ENCODE data around the gene THRAP3. TPM values are rescaled to one million over a fixed set of nuclear protein-coding genes. Genes with fewer than 3 reads are reported as not detected.

THRAP3 gene
- total RNA-seq, 2 donors from 2014 or later, result 145 to 165 TPM

GRCh38 chr1:36303650-36304360 is 79.6 kb downstream of the THRAP3 start:
- Histone ChIP-seq H3K9me3 (ENCODE audit: control insufficient read depth, low read length) (no peaks in the 10 kb centered on the region), H3K4me3 (ENCODE audit: low read length) (no peak overlapping the region), H3K27ac (ENCODE audit: low read depth, low read length) (no peak overlapping the region), H3K27me3 (ENCODE audit: control insufficient read depth, insufficient read depth, low read length, poor library complexity, severe bottlenecking) (no peaks in the 10 kb centered on the region), H3K4me1 (ENCODE audit: control insufficient read depth, insufficient read depth, low read length) (peaks cover 26% of the 10 kb centered on the region), H3K36me3 (ENCODE audit: control insufficient read depth, insufficient read depth, low read length) (peaks cover 54% of the 10 kb centered on the region), H3K9ac (ENCODE audit: extremely low read depth, low read length, poor library complexity, severe bottlenecking) (no peak overlapping the region)
- TF ChIP-seq, protein P1, sequence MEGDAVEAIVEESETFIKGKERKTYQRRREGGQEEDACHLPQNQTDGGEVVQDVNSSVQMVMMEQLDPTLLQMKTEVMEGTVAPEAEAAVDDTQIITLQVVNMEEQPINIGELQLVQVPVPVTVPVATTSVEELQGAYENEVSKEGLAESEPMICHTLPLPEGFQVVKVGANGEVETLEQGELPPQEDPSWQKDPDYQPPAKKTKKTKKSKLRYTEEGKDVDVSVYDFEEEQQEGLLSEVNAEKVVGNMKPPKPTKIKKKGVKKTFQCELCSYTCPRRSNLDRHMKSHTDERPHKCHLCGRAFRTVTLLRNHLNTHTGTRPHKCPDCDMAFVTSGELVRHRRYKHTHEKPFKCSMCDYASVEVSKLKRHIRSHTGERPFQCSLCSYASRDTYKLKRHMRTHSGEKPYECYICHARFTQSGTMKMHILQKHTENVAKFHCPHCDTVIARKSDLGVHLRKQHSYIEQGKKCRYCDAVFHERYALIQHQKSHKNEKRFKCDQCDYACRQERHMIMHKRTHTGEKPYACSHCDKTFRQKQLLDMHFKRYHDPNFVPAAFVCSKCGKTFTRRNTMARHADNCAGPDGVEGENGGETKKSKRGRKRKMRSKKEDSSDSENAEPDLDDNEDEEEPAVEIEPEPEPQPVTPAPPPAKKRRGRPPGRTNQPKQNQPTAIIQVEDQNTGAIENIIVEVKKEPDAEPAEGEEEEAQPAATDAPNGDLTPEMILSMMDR (conservative IDR thresholded peaks at IDR 0.05), result no peak
- peak; percentile 44 for DNase-seq
- Mint-ChIP-seq H3K27me3 (ENCODE audit: insufficient read depth) (peaks cover 2% of the 10 kb centered on the region), H3K36me3 (ENCODE audit: low read depth) (peaks cover 60% of the 10 kb centered on the region), H3K27ac (no peak overlapping the region), H3K4me1 (peaks cover 21% of the 10 kb centered on the region), H3K9me3 (no peaks in the 10 kb centered on the region), H3K4me3 (no peak overlapping the region)
- WGBS, 2 experiments (ENCODE audit: insufficient coverage in 1 of 2, insufficient read length in 1 of 2), result 98 to 100% methylated on average over 8 to 23 of the region's 23 CpGs

- Histone ChIP-seq H3K4me3 (ENCODE audit: low read length) (no peak overlapping the region), H3K9me3 (ENCODE audit: control insufficient read depth, low read length) (no peaks in the 10 kb centered on the region), H3K4me1 (ENCODE audit: control insufficient read depth, insufficient read depth, low read length) (peaks cover 26% of the 10 kb centered on the region), H3K36me3 (ENCODE audit: control insufficient read depth, insufficient read depth, low read length) (peaks cover 55% of the 10 kb centered on the region), H3K27me3 (ENCODE audit: control insufficient read depth, insufficient read depth, low read length, poor library complexity, severe bottlenecking) (no peaks in the 10 kb centered on the region), H3K9ac (ENCODE audit: extremely low read depth, low read length, poor library complexity, severe bottlenecking) (no peak overlapping the region), H3K27ac (ENCODE audit: low read depth, low read length) (no peak overlapping the region)
- Mint-ChIP-seq H3K9me3 (no peaks in the 10 kb centered on the region), H3K4me1 (peaks cover 21% of the 10 kb centered on the region), H3K27me3 (ENCODE audit: insufficient read depth) (peaks cover 2% of the 10 kb centered on the region), H3K4me3 (no peak overlapping the region), H3K27ac (no peak overlapping the region), H3K36me3 (ENCODE audit: low read depth) (peaks cover 61% of the 10 kb centered on the region)
- TF ChIP-seq, protein P1 (conservative IDR thresholded peaks at IDR 0.05), result no peak
- 96 to 100% methylated on average over 5 to 6 of the region's 7 CpGs for WGBS, 2 experiments (ENCODE audit: insufficient coverage in 1 of 2, insufficient read length in 1 of 2)
- no peak for DNase-seq
Observed at GRCh38 chr1:36304521-36304920, 80.3 kb downstream of the THRAP3 start.

GRCh38 chr1:36304970-36305914 is 81.0 kb downstream of the THRAP3 start:
- no peak overlapping the region for H3K27ac ChIP-seq (ENCODE audit: low read depth, low read length)

More at GRCh38 chr1:36304970-36305914, 81.0 kb downstream of the THRAP3 start:
- peaks cover 2% of the 10 kb centered on the region for H3K27me3 Mint-ChIP-seq (ENCODE audit: insufficient read depth)
- 95 to 96% methylated on average over 5 to 9 of the region's 10 CpGs for WGBS, 2 experiments (ENCODE audit: insufficient coverage in 1 of 2, insufficient read length in 1 of 2)
- H3K27me3 ChIP-seq (ENCODE audit: control insufficient read depth, insufficient read depth, low read length, poor library complexity, severe bottlenecking), result no peaks in the 10 kb centered on the region
- no peaks in the 10 kb centered on the region for H3K9me3 Mint-ChIP-seq
- peaks cover 57% of the 10 kb centered on the region for H3K36me3 Mint-ChIP-seq (ENCODE audit: low read depth)
- H3K4me3 Mint-ChIP-seq, result peak overlapping the region; percentile 71
- H3K4me3 ChIP-seq (ENCODE audit: low read length), result no peak overlapping the region
- TF ChIP-seq, protein P1 (conservative IDR thresholded peaks at IDR 0.05), result no peak
- H3K9ac ChIP-seq (ENCODE audit: extremely low read depth, low read length, poor library complexity, severe bottlenecking), result no peak overlapping the region
- peaks cover 51% of the 10 kb centered on the region for H3K36me3 ChIP-seq (ENCODE audit: control insufficient read depth, insufficient read depth, low read length)
- H3K4me1 Mint-ChIP-seq, result peaks cover 21% of the 10 kb centered on the region
- H3K9me3 ChIP-seq (ENCODE audit: control insufficient read depth, low read length), result no peaks in the 10 kb centered on the region
- peak overlapping the region; percentile 77 for H3K27ac Mint-ChIP-seq
- peak; percentile 58 for DNase-seq
- H3K4me1 ChIP-seq (ENCODE audit: control insufficient read depth, insufficient read depth, low read length), result peaks cover 26% of the 10 kb centered on the region
